Esophagus muscularis mucosa (tissue), 3 donors: ENCODE measurements around the gene SH3PXD2A.

Experiments
- CTCF ChIP-seq, 3 experiments: fragments of 200-600 bp in 2 of 3; fragments of 450-650 bp in 1 of 3; sonication (generic) in 2 of 3; IDR thresholded peaks; one replicate each; pipeline ENCODE4 v1.5.1; 2017 to 2019; ENCODE audit warnings: antibody characterized with exemption in 3 of 3, mild to moderate bottlenecking in 2 of 3, moderate library complexity in 1 of 3
- POLR2A ChIP-seq: fragments of 450-650 bp; IDR thresholded peaks from one replicate; pipeline ENCODE4 v1.6.1; 2017; ENCODE audit warnings: antibody characterized with exemption, moderate library complexity, mild to moderate bottlenecking, low read depth
- POLR2AphosphoS5 ChIP-seq, 2 donors: sonication (generic); formaldehyde crosslinking; IDR thresholded peaks; one replicate each; pipeline ENCODE4 v1.6.1; 2017; ENCODE audit warnings: antibody characterized with exemption in 2 of 2

DNA sequence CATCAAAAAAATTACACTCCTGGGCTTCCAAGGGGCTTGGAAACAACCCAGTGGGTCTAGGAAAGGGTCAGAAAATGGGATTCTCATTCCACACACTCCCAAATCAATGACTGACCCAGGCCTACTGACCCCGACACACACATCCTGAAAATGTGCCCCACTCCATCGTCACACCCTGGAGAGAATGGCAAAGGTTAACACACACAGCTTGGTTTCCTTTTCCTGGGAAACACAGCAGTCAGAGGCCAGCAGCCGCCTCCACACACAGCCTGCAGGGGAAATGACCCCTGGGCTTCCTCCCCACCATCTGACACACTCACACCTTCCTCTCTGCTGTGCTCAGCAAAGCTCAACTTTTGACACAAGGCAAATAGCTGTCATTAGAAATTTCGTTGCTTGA lies 42.9 kb downstream of the SH3PXD2A start:
- no peak for TF ChIP-seq CTCF (IDR thresholded peaks at IDR 0.05)
- no peak for TF ChIP-seq POLR2AphosphoS5 (IDR thresholded peaks at IDR 0.05)
- TF ChIP-seq POLR2A, result no peak
